Activated CD8-positive, alpha-beta memory T cell treated with anti-CD3 and anti-CD28 coated beads, Interleukin-2, amount 50 U/mL, for 24 hours (primary cell): ENCODE data around the gene GLYATL1.

Experiments used
- DNase-seq: peaks from one replicate; pipeline ENCODE4 v3.0.0-alpha.2; 2020; ENCODE audit errors: extremely low read depth

GLYATL1 gene

GRCh38 chr11:58926695-58927094, 12.6 kb upstream of the GLYATL1 start:
- no peak for DNase-seq

GRCh38 chr11:58927393-58928106, 11.7 kb upstream of the GLYATL1 start:
- peak; percentile 3 for DNase-seq

- DNase-seq: no peak
These were observed 11.2 kb upstream of the GLYATL1 start for GRCh38 chr11:58928107-58928499.

GRCh38 chr11:58928691-58929090, 10.6 kb upstream of the GLYATL1 start:
- DNase-seq: no peak

GRCh38 chr11:58930926-58931325, 8.4 kb upstream of the GLYATL1 start:
- no peak for DNase-seq

GRCh38 chr11:58933661-58934060, 5.6 kb upstream of the GLYATL1 start:
- no peak for DNase-seq

GRCh38 chr11:58934945-58935513, 4.3 kb upstream of the GLYATL1 start:
- DNase-seq: no peak

- DNase-seq: no peak
These were observed 890 bp upstream of the GLYATL1 start for GRCh38 chr11:58938398-58938797.

GRCh38 chr11:58940028-58940427, 740 bp downstream of the GLYATL1 start:
- DNase-seq: no peak

- no peak for DNase-seq
These were observed 2.5 kb downstream of the GLYATL1 start for GRCh38 chr11:58941838-58942237.

- DNase-seq: no peak
These were observed 6.4 kb downstream of the GLYATL1 start for GRCh38 chr11:58945663-58946062.

GRCh38 chr11:58949184-58949583, 9.9 kb downstream of the GLYATL1 start:
- DNase-seq: no peak

GRCh38 chr11:58957922-58958321, 18.6 kb downstream of the GLYATL1 start:
- no peak for DNase-seq

GRCh38 chr11:58958500-58958899, 19.2 kb downstream of the GLYATL1 start:
- no peak for DNase-seq

- DNase-seq: no peak
These were observed 24.3 kb downstream of the GLYATL1 start for GRCh38 chr11:58963551-58964104.

GRCh38 chr11:58965246-58965985, 26.1 kb downstream of the GLYATL1 start:
- no peak for DNase-seq

- DNase-seq: no peak
These were observed 29.0 kb downstream of the GLYATL1 start for GRCh38 chr11:58968251-58968711.

- DNase-seq: no peak
These were observed 38.2 kb downstream of the GLYATL1 start for GRCh38 chr11:58977470-58977869.

GRCh38 chr11:58979222-58979621, 39.9 kb downstream of the GLYATL1 start:
- DNase-seq: no peak

GRCh38 chr11:58980159-58980843, 41.0 kb downstream of the GLYATL1 start:
- no peak for DNase-seq

GRCh38 chr11:58992489-58992888, 53.2 kb downstream of the GLYATL1 start:
- DNase-seq: no peak

- DNase-seq: no peak
These were observed 54.9 kb downstream of the GLYATL1 start for GRCh38 chr11:58994171-58994570.
